ENCODE results near the gene C10orf67. TPM values are rescaled to one million over a fixed set of nuclear protein-coding genes. Genes with fewer than 3 reads are reported as not detected.

Gene C10orf67
- total RNA-seq, 1 experiment from 2014 or later, result 0.15 TPM

- Histone ChIP-seq H3K36me3 (ENCODE audit: low read depth, low read length) (no peaks in the 10 kb centered on the region), H4K20me1 (ENCODE audit: low read length) (no peaks in the 10 kb centered on the region), H3K9me2 (replicated peaks; ENCODE audit: low read length) (no peaks in the 10 kb centered on the region), H3K9me3 (ENCODE audit: low read length) (no peaks in the 10 kb centered on the region), H3K79me2 (ENCODE audit: low read length) (no peaks in the 10 kb centered on the region), H2AFZ (ENCODE audit: low read length) (no peak overlapping the region), H3K27me3 (ENCODE audit: low read length) (no peaks in the 10 kb centered on the region), H3K4me3 (ENCODE audit: low read length) (no peak overlapping the region), H3F3A (ENCODE audit: low read length, unreplicated experiment) (no peaks in the 10 kb centered on the region), H3K4me2 (ENCODE audit: low read length) (no peak overlapping the region), H3K9ac (ENCODE audit: low read length) (no peak overlapping the region), H3K27ac (ENCODE audit: low read length) (no peak overlapping the region), H3K4me1 (ENCODE audit: insufficient read depth, low read length) (peaks cover 3% of the 10 kb centered on the region; the same call in 1 of the 2 replicates)
- DNase-seq (no peak), ATAC-seq (no peak)
- no TSS peak for BruUV-seq (replicated peaks)
- intact Hi-C loops (cut with micrococcal nuclease), result no loop called here
- ChIA-PET POLR2A (ENCODE audit: unreplicated experiment) (no interaction called here), CTCF (no interaction called here)
- no peak for TF ChIP-seq CTCF (conservative IDR thresholded peaks at IDR 0.05; ENCODE audit: low read depth, low read length)
Observed at GRCh38 chr10:23326544-23327307, 17.9 kb downstream of the C10orf67 start.

- Histone ChIP-seq H3K4me1 (ENCODE audit: insufficient read depth, low read length) (no peaks in the 10 kb centered on the region), H3K9ac (ENCODE audit: low read length) (no peak overlapping the region), H4K20me1 (ENCODE audit: low read length) (no peaks in the 10 kb centered on the region), H3F3A (ENCODE audit: low read length, unreplicated experiment) (no peaks in the 10 kb centered on the region), H3K9me3 (ENCODE audit: low read length) (no peaks in the 10 kb centered on the region), H3K9me2 (replicated peaks; ENCODE audit: low read length) (no peaks in the 10 kb centered on the region), H3K4me3 (ENCODE audit: low read length) (no peak overlapping the region), H3K27ac (ENCODE audit: low read length) (no peak overlapping the region), H3K36me3 (ENCODE audit: low read depth, low read length) (no peaks in the 10 kb centered on the region), H3K4me2 (ENCODE audit: low read length) (no peak overlapping the region), H3K27me3 (ENCODE audit: low read length) (no peaks in the 10 kb centered on the region), H3K79me2 (ENCODE audit: low read length) (no peaks in the 10 kb centered on the region), H2AFZ (ENCODE audit: low read length) (no peak overlapping the region)
- DNase-seq (no peak), ATAC-seq (no peak)
- intact Hi-C loops (cut with micrococcal nuclease), result no loop called here
- no peak; the same call in 1 of the 2 replicates for TF ChIP-seq CTCF (conservative IDR thresholded peaks at IDR 0.05; ENCODE audit: low read depth, low read length)
- no peak for TF ChIP-seq EZH2 (IDR thresholded peaks at IDR 0.05; ENCODE audit: low read length, unreplicated experiment)
- TF ChIP-seq EZH2phosphoT487 (IDR thresholded peaks at IDR 0.05; ENCODE audit: borderline replicate concordance, low read length), result no peak
- CTCF ChIA-PET, result interaction anchor here (0.6 kb wide), 1 partner anchor 167 kb away, joined by 3 read pairs; no protein-coding TSS in a partner anchor
- POLR2A ChIA-PET (ENCODE audit: unreplicated experiment), result no interaction called here
- BruUV-seq (replicated peaks), result no TSS peak
Observed at GRCh38 chr10:23325132-23325531, 19.5 kb downstream of the C10orf67 start.

- H3K4me1 ChIP-seq (ENCODE audit: insufficient read depth, low read length), result no peaks in the 10 kb centered on the region
- no peak overlapping the region for H2AFZ ChIP-seq (ENCODE audit: low read length)
- H3F3A ChIP-seq (ENCODE audit: low read length, unreplicated experiment), result no peaks in the 10 kb centered on the region
- no peaks in the 10 kb centered on the region for H3K9me3 ChIP-seq (ENCODE audit: low read length)
- intact Hi-C loops (cut with micrococcal nuclease), result no loop called here
- ATAC-seq (no peak), DNase-seq (no peak)
- no TSS peak for BruUV-seq (replicated peaks)
- H3K79me2 ChIP-seq (ENCODE audit: low read length), result no peaks in the 10 kb centered on the region
- no peak overlapping the region for H3K4me2 ChIP-seq (ENCODE audit: low read length)
- H3K9me2 ChIP-seq (replicated peaks; ENCODE audit: low read length), result no peaks in the 10 kb centered on the region
- no peak overlapping the region for H3K27ac ChIP-seq (ENCODE audit: low read length)
- TF ChIP-seq EZH2 (IDR thresholded peaks at IDR 0.05; ENCODE audit: low read length, unreplicated experiment) (no peak), EZH2phosphoT487 (IDR thresholded peaks at IDR 0.05; ENCODE audit: borderline replicate concordance, low read length) (no peak), CTCF (conservative IDR thresholded peaks at IDR 0.05; ENCODE audit: low read depth, low read length) (no peak)
- no peak overlapping the region for H3K9ac ChIP-seq (ENCODE audit: low read length)
- POLR2A ChIA-PET (ENCODE audit: unreplicated experiment), result no interaction called here
- H3K4me3 ChIP-seq (ENCODE audit: low read length), result no peak overlapping the region
- H3K36me3 ChIP-seq (ENCODE audit: low read depth, low read length), result no peaks in the 10 kb centered on the region
- CTCF ChIA-PET, result no interaction called here
- no peaks in the 10 kb centered on the region for H3K27me3 ChIP-seq (ENCODE audit: low read length)
- no peaks in the 10 kb centered on the region for H4K20me1 ChIP-seq (ENCODE audit: low read length)
Observed at GRCh38 chr10:23324351-23324750, 20.2 kb downstream of the C10orf67 start.
